ENCODE data around the gene SLC9A7.

The SLC9A7 gene

DNA sequence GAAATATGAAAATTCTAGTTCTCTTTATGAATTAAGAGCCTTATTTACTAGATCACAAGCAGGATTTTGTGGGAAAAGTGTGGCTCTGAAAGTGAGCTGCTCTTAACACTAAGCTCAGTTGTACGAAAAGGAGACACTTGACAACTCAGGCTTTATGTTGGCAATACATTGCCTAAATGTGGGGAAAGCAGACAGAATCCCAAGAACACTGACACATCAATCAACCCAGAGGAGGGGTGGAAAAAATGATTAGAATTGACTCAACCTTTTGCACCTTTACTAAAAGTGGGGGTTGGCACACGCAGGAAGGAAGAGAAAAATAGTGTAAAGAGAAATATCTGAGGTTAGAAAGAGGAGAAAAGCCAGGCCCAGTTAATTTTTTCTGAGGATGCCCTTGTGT is 123.7 kb downstream of the SLC9A7 start:
- Histone ChIP-seq H3K36me3 (no peaks in the 10 kb centered on the region), H3K4me1 (no peaks in the 10 kb centered on the region), H3K4me3 (ENCODE audit: low read depth, low read length) (no peak overlapping the region), H3K9me3 (no peaks in the 10 kb centered on the region), H3K27me3 (no peaks in the 10 kb centered on the region)
- TF ChIP-seq, protein P1, sequence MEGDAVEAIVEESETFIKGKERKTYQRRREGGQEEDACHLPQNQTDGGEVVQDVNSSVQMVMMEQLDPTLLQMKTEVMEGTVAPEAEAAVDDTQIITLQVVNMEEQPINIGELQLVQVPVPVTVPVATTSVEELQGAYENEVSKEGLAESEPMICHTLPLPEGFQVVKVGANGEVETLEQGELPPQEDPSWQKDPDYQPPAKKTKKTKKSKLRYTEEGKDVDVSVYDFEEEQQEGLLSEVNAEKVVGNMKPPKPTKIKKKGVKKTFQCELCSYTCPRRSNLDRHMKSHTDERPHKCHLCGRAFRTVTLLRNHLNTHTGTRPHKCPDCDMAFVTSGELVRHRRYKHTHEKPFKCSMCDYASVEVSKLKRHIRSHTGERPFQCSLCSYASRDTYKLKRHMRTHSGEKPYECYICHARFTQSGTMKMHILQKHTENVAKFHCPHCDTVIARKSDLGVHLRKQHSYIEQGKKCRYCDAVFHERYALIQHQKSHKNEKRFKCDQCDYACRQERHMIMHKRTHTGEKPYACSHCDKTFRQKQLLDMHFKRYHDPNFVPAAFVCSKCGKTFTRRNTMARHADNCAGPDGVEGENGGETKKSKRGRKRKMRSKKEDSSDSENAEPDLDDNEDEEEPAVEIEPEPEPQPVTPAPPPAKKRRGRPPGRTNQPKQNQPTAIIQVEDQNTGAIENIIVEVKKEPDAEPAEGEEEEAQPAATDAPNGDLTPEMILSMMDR (IDR thresholded peaks at IDR 0.05; ENCODE audit: low read depth, low read length) = no peak
- no peak for DNase-seq

DNA sequence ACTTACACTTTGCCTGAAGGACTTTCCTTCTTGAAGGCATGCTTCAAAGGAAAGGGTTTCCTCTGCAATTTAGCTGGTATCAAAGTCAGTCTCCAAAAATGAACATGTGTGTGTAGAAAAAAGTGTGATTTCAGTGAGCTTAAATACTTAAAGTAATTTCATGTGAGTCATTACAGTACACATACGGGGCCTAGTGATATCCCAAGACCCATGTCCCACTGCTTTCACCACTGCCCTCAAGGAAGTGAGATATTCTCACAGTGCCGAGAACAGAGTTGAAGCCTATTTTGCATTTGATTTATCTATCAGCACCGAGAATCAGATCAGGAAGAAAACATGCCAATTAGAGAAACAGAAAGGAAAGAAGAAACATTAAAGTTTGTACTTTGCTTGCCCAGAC is 124.3 kb downstream of the SLC9A7 start:
- TF ChIP-seq, protein P1 (IDR thresholded peaks at IDR 0.05; ENCODE audit: low read depth, low read length) = no peak
- H3K4me3 ChIP-seq (ENCODE audit: low read depth, low read length) = no peak overlapping the region
- no peaks in the 10 kb centered on the region for H3K36me3 ChIP-seq
- no peak for DNase-seq
- H3K9me3 ChIP-seq = no peaks in the 10 kb centered on the region
- H3K4me1 ChIP-seq = no peaks in the 10 kb centered on the region
- H3K27me3 ChIP-seq = no peaks in the 10 kb centered on the region

DNA sequence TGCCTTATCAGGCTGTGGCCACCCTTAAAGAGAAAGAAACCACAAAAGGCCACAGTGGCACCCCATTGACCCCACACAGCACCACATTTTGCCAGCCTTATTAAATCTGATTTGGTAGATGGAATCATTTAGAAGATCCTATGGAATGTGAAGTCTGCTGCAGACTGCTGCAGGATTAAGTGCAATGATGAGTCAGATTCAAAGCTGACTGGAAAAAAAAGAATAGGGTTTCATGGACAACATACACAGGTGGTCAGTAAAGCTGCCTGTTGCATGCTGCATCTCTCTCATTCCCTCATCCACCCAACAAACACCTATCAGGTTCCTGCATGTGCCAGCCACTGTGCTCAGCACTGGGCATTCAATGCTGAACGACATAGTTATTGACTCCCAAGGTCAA is 128.8 kb downstream of the SLC9A7 start:
- Histone ChIP-seq H3K9me3 (no peaks in the 10 kb centered on the region), H3K4me1 (no peaks in the 10 kb centered on the region), H3K4me3 (ENCODE audit: low read depth, low read length) (no peak overlapping the region), H3K27me3 (no peaks in the 10 kb centered on the region), H3K36me3 (no peaks in the 10 kb centered on the region)
- TF ChIP-seq, protein P1 (IDR thresholded peaks at IDR 0.05; ENCODE audit: low read depth, low read length) = no peak
- no peak for DNase-seq

DNA sequence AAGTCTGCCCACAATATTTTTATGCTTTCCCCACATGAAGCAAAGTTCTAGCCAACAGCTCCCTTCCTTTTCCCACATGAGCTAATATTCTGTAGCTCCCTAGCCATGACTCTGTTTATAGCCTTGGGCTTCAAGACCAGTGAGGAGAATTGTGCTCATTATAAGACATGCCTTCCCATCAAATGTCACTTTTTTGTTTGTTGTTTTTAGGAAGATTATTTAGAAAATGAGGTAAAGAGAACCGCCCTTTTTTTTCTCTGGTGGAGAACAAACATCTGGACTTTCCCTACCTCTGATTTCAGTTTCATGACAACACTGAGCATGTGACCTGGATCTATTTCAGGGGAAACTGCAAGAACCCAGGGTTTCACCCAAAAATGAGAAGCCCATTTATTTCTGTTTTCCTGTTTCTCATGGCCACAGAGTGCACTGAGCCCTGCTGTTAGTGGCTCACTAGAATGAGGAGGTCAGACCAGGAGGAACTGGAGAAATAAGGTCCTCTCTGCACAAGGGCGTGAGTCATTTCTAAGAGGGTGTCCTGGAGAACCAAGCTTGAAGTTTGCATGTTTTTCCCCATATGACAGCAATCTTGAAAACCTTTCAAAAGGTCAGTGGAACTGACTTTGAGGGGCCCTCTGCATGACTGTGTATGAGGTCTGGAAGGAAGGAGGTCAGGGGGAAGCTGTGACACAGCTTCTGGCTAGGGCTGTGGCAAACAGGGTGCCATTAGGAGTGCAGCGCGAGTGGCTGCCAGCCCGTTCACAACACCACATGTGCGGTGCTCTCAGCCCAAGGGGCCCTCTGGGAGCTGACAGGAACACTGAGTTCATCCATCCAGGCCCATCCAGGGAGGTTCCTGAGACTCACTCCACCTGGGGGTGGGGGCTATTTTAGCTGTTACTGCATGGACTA is 130.2 kb downstream of the SLC9A7 start:
- H3K4me1 ChIP-seq = no peaks in the 10 kb centered on the region
- no peak for DNase-seq
- no peaks in the 10 kb centered on the region for H3K9me3 ChIP-seq
- TF ChIP-seq, protein P1 (IDR thresholded peaks at IDR 0.05; ENCODE audit: low read depth, low read length) = no peak
- H3K4me3 ChIP-seq (ENCODE audit: low read depth, low read length) = no peak overlapping the region
- H3K36me3 ChIP-seq = no peaks in the 10 kb centered on the region
- no peaks in the 10 kb centered on the region for H3K27me3 ChIP-seq

DNA sequence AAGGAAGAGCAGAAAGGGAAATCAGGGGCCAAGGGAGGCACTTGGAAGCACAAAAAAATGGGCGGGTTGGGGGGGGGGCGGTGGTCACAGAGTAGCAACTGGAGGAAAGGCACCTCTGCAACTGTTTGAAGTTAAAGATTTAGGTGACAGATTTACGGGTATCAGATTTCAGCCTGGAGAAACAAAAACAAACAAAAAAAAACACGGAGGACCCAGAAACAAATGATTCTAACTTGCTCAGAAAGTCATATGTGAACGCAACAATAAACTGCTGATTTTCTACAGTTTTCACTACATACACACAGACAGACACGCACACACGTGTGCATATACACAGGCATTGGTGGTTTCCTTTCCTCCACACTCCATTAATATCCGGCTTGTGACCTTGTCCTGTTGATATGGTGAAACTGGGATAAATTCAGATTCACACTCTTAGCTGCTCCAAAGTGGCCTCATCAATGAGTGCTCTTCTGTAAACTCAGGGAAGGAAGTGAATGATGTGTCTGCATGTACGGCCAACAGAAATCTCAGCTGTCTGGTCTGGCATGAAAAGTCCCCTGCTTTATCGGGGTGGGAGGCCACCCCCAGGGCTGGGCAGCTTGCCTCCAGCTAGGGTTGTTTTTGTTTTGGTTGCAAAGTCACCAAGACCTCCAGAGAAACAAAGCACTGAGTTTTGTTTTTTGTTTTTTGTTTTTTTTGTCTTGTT is 131.1 kb downstream of the SLC9A7 start:
- no peak overlapping the region for H3K4me3 ChIP-seq (ENCODE audit: low read depth, low read length)

More for the DNA sequence above, 131.1 kb downstream of the SLC9A7 start:
- TF ChIP-seq, protein P1 (IDR thresholded peaks at IDR 0.05; ENCODE audit: low read depth, low read length) = no peak
- Histone ChIP-seq H3K36me3 (no peaks in the 10 kb centered on the region), H3K27me3 (no peaks in the 10 kb centered on the region), H3K4me1 (no peaks in the 10 kb centered on the region), H3K9me3 (no peaks in the 10 kb centered on the region)
- no peak for DNase-seq
